SU-DHL-6 (cell line): Measurements from ENCODE around the gene RAVER1.

Experiments used
- H2AFZ ChIP-seq: fragments of 200-600 bp; sonication (generic); 2 replicates; pipeline ENCODE4 v1.6.1; 2014; ENCODE audit warnings: low read depth, mild to moderate bottlenecking, moderate library complexity, mixed read lengths, antibody characterized with exemption, low read length; ENCODE audit not compliant: severe bottlenecking
- H3F3A ChIP-seq: fragments of 200-600 bp; shearing (Covaris generic); 2 replicates; pipeline ENCODE4 v1.6.0; 2016; ENCODE audit warnings: antibody characterized with exemption, mild to moderate bottlenecking; ENCODE audit not compliant: insufficient read depth
- H3K27ac ChIP-seq: fragments of 200-600 bp; sonication (generic); 2 replicates; pipeline ENCODE4 v1.5.1; 2016; ENCODE audit warnings: low read depth, mild to moderate bottlenecking, low read length, moderate library complexity, mixed read lengths
- H3K27me3 ChIP-seq: fragments of 200-600 bp; sonication (generic), shearing (Covaris generic); 2 replicates; pipeline ENCODE4 v1.6.0; 2014; ENCODE audit warnings: mild to moderate bottlenecking, low read length
- H3K36me3 ChIP-seq: fragments of 200-600 bp; sonication (generic); 2 replicates; pipeline ENCODE4 v1.6.1; 2014; ENCODE audit warnings: mild to moderate bottlenecking, low read length, mixed read lengths
- H3K4me2 ChIP-seq: fragments of 300-600, 200-600 bp; shearing (Covaris generic), sonication (generic); 2 replicates; pipeline ENCODE4 v1.6.0; 2014; ENCODE audit warnings: low read length, low read depth, mild to moderate bottlenecking; ENCODE audit not compliant: poor library complexity, severe bottlenecking
- H3K4me3 ChIP-seq: fragments of 200-600 bp; sonication (generic); 2 replicates; pipeline ENCODE4 v1.5.1; 2014; ENCODE audit warnings: antibody characterized with exemption, low read length, mild to moderate bottlenecking, mixed read lengths; ENCODE audit not compliant: insufficient read depth, poor library complexity, severe bottlenecking
- H3K79me2 ChIP-seq: fragments of 200-600 bp; sonication (generic); 2 replicates; pipeline ENCODE4 v1.6.1; 2014; ENCODE audit warnings: mild to moderate bottlenecking, low read length, moderate library complexity; ENCODE audit not compliant: insufficient read depth
- H3K9ac ChIP-seq: fragments of 200-600 bp; sonication (generic); 2 replicates; pipeline ENCODE4 v1.7.0; 2014; ENCODE audit warnings: mild to moderate bottlenecking, low read length
- H3K9me2 ChIP-seq: fragments of 200-600 bp; sonication (generic); replicated peaks from 2 replicates; pipeline ENCODE4 v1.6.1; 2014; ENCODE audit warnings: low read length; ENCODE audit not compliant: insufficient read depth
- H3K9me3 ChIP-seq: fragments of 200-600 bp; sonication (generic); 2 replicates; pipeline ENCODE4 v1.6.1; 2014; ENCODE audit warnings: low read length, mixed read lengths; ENCODE audit not compliant: insufficient read depth
- H4K20me1 ChIP-seq: fragments of 200-600 bp; sonication (generic); 2 replicates; pipeline ENCODE4 v1.6.1; 2014; ENCODE audit warnings: low read depth, mild to moderate bottlenecking, antibody characterized with exemption, low read length, moderate library complexity, mixed read lengths
- CTCF ChIP-seq: fragments of 200-600 bp; sonication (generic); IDR thresholded peaks from one replicate; pipeline ENCODE4 v1.5.1; 2017; ENCODE audit warnings: antibody characterized with exemption, mild to moderate bottlenecking, low read length, moderate library complexity; ENCODE audit not compliant: insufficient read depth, poor library complexity, severe bottlenecking
- EZH2phosphoT487 ChIP-seq: fragments of 200-600 bp; sonication (generic), shearing (Covaris generic); conservative IDR thresholded peaks from 2 replicates; pipeline ENCODE4 v1.6.1; 2018; ENCODE audit warnings: mild to moderate bottlenecking, antibody characterized with exemption, low read length, moderate library complexity, mixed read lengths

Gene RAVER1

GRCh38 chr19:10320602-10321416 is 12.5 kb downstream of the RAVER1 start:
- Histone ChIP-seq H3K36me3 (no peaks in the 10 kb centered on the region), H3K27ac (no peak overlapping the region), H3K79me2 (no peaks in the 10 kb centered on the region), H3F3A (no peaks in the 10 kb centered on the region), H3K9ac (no peak overlapping the region), H3K4me2 (no peak overlapping the region), H3K9me2 (no peaks in the 10 kb centered on the region), H4K20me1 (no peaks in the 10 kb centered on the region), H2AFZ (no peak overlapping the region), H3K9me3 (no peaks in the 10 kb centered on the region), H3K4me3 (no peak overlapping the region), H3K27me3 (no peaks in the 10 kb centered on the region)
- no peak for TF ChIP-seq EZH2phosphoT487
- TF ChIP-seq CTCF = no peak

GRCh38 chr19:10318807-10319682 is 14.3 kb downstream of the RAVER1 start:
- no peaks in the 10 kb centered on the region for H3K79me2 ChIP-seq
- H3K27me3 ChIP-seq = no peaks in the 10 kb centered on the region
- no peaks in the 10 kb centered on the region for H3K9me3 ChIP-seq
- H3K9ac ChIP-seq = no peak overlapping the region
- no peaks in the 10 kb centered on the region for H3K9me2 ChIP-seq
- no peak overlapping the region for H3K4me2 ChIP-seq
- no peaks in the 10 kb centered on the region for H3F3A ChIP-seq
- H2AFZ ChIP-seq = no peak overlapping the region
- no peaks in the 10 kb centered on the region for H3K36me3 ChIP-seq
- no peak overlapping the region for H3K27ac ChIP-seq
- H4K20me1 ChIP-seq = no peaks in the 10 kb centered on the region
- H3K4me3 ChIP-seq = no peak overlapping the region
- no peak for TF ChIP-seq EZH2phosphoT487
- TF ChIP-seq CTCF = no peak

GRCh38 chr19:10317857-10318462 is 15.4 kb downstream of the RAVER1 start:
- H3K27ac ChIP-seq = no peak overlapping the region
- H3F3A ChIP-seq = no peaks in the 10 kb centered on the region

More at GRCh38 chr19:10317857-10318462, 15.4 kb downstream of the RAVER1 start:
- Histone ChIP-seq H3K79me2 (no peaks in the 10 kb centered on the region), H3K36me3 (no peaks in the 10 kb centered on the region), H2AFZ (no peak overlapping the region), H3K9me3 (no peaks in the 10 kb centered on the region), H3K9ac (no peak overlapping the region), H3K27me3 (no peaks in the 10 kb centered on the region), H3K9me2 (no peaks in the 10 kb centered on the region), H4K20me1 (no peaks in the 10 kb centered on the region), H3K4me2 (no peak overlapping the region), H3K4me3 (no peak overlapping the region)
- TF ChIP-seq CTCF = no peak
- TF ChIP-seq EZH2phosphoT487 = no peak
